ENCODE results near the gene TOMM40L. TPM values are rescaled to one million over a fixed set of nuclear protein-coding genes. Genes with fewer than 3 reads are reported as not detected.

The TOMM40L gene
- total RNA-seq, 1 donor: 6.5 TPM

GRCh38 chr1:161229896-161230295 lies 4.0 kb downstream of the TOMM40L start:
- Histone ChIP-seq H3K27ac (ENCODE audit: low read depth, low read length) (no peak overlapping the region), H3K9me3 (ENCODE audit: low read depth, low read length) (no peaks in the 10 kb centered on the region), H4K20me1 (ENCODE audit: insufficient read depth, low read length) (no peaks in the 10 kb centered on the region), H2AFZ (ENCODE audit: low read length) (no peak overlapping the region), H3K36me3 (ENCODE audit: insufficient read depth, low read length) (peaks cover 21% of the 10 kb centered on the region), H3K4me1 (ENCODE audit: insufficient read depth, low read length) (peaks cover 17% of the 10 kb centered on the region), H3K4me3 (ENCODE audit: insufficient read depth, low read length) (no peak overlapping the region), H3K79me2 (ENCODE audit: insufficient read depth, low read length) (peaks cover 12% of the 10 kb centered on the region), H3K4me2 (ENCODE audit: insufficient read depth, low read length) (no peak overlapping the region), H3K27me3 (ENCODE audit: insufficient read depth, low read length) (no peaks in the 10 kb centered on the region)
- DNase-seq (ENCODE audit: insufficient read length, low spot score, missing footprints): no peak
- peak; percentile 5 for TF ChIP-seq CTCF (IDR thresholded peaks at IDR 0.05; ENCODE audit: extremely low read depth, low read depth, low read length)

DNA sequence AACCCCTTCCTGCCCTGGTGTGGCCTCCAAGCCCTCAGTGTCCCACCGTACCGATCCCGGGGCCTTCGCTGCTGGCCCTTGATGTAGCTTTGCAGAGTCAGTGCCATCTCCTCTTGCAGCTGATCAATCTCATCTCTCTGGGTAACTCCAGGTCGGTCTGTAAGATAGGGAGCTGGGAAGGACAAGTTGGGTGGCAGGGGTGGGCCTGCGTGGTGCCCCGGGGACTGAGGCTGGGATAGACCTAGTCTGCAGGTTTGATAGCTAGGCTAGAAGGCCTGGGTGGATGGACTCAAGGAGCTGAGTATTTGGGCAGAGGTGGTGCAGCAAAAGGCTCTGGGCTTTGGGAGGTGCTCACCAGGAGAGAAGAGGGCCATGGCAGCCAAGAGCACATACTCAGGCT lies 4.9 kb downstream of the TOMM40L start:
- TF ChIP-seq CTCF (IDR thresholded peaks at IDR 0.05; ENCODE audit: extremely low read depth, low read depth, low read length): no peak
- no peak overlapping the region for H2AFZ ChIP-seq (ENCODE audit: low read length)
- DNase-seq (ENCODE audit: insufficient read length, low spot score, missing footprints): no peak
- H3K27ac ChIP-seq (ENCODE audit: low read depth, low read length): no peak overlapping the region
- H3K36me3 ChIP-seq (ENCODE audit: insufficient read depth, low read length): peaks cover 21% of the 10 kb centered on the region
- no peaks in the 10 kb centered on the region for H3K9me3 ChIP-seq (ENCODE audit: low read depth, low read length)
- no peaks in the 10 kb centered on the region for H4K20me1 ChIP-seq (ENCODE audit: insufficient read depth, low read length)
- H3K27me3 ChIP-seq (ENCODE audit: insufficient read depth, low read length): no peaks in the 10 kb centered on the region
- H3K79me2 ChIP-seq (ENCODE audit: insufficient read depth, low read length): peaks cover 12% of the 10 kb centered on the region
- no peak overlapping the region for H3K4me2 ChIP-seq (ENCODE audit: insufficient read depth, low read length)
- H3K4me3 ChIP-seq (ENCODE audit: insufficient read depth, low read length): no peak overlapping the region
- peaks cover 12% of the 10 kb centered on the region for H3K4me1 ChIP-seq (ENCODE audit: insufficient read depth, low read length)

DNA sequence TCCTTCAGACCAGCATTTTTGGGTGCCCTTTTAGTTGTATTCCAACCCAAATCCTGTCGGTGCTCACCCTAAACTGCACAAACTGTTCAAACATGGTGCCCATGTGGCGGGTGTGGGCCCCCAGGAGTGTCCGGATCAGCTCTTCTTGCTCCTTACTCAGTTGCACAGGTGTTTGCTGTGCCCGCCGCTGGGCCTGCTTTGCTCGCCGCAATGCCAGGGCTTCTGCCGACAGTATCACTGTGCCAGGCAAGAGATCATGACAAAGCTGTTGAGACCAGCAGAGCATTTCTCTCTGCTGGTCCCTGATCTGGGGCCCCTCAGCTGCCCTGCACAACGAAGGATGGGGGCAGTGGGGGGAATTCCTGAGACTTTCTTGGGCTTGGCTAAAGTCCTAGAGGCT lies 7.2 kb downstream of the TOMM40L start:
- H3K4me2 ChIP-seq (ENCODE audit: insufficient read depth, low read length): no peak overlapping the region
- no peaks in the 10 kb centered on the region for H3K27me3 ChIP-seq (ENCODE audit: insufficient read depth, low read length)
- H4K20me1 ChIP-seq (ENCODE audit: insufficient read depth, low read length): no peaks in the 10 kb centered on the region
- H3K4me1 ChIP-seq (ENCODE audit: insufficient read depth, low read length): no peaks in the 10 kb centered on the region
- H3K79me2 ChIP-seq (ENCODE audit: insufficient read depth, low read length): no peaks in the 10 kb centered on the region
- H3K36me3 ChIP-seq (ENCODE audit: insufficient read depth, low read length): peaks cover 20% of the 10 kb centered on the region
- no peak overlapping the region for H3K27ac ChIP-seq (ENCODE audit: low read depth, low read length)
- no peak for DNase-seq (ENCODE audit: insufficient read length, low spot score, missing footprints)
- H3K4me3 ChIP-seq (ENCODE audit: insufficient read depth, low read length): no peak overlapping the region
- no peaks in the 10 kb centered on the region for H3K9me3 ChIP-seq (ENCODE audit: low read depth, low read length)
- H2AFZ ChIP-seq (ENCODE audit: low read length): no peak overlapping the region
- TF ChIP-seq CTCF (IDR thresholded peaks at IDR 0.05; ENCODE audit: extremely low read depth, low read depth, low read length): no peak

- Histone ChIP-seq H3K36me3 (ENCODE audit: insufficient read depth, low read length) (no peaks in the 10 kb centered on the region), H4K20me1 (ENCODE audit: insufficient read depth, low read length) (no peaks in the 10 kb centered on the region), H3K4me2 (ENCODE audit: insufficient read depth, low read length) (no peak overlapping the region), H3K79me2 (ENCODE audit: insufficient read depth, low read length) (no peaks in the 10 kb centered on the region), H3K27ac (ENCODE audit: low read depth, low read length) (no peak overlapping the region), H3K9me3 (ENCODE audit: low read depth, low read length) (no peaks in the 10 kb centered on the region), H2AFZ (ENCODE audit: low read length) (no peak overlapping the region), H3K4me3 (ENCODE audit: insufficient read depth, low read length) (no peak overlapping the region), H3K4me1 (ENCODE audit: insufficient read depth, low read length) (no peaks in the 10 kb centered on the region), H3K27me3 (ENCODE audit: insufficient read depth, low read length) (peaks cover 2% of the 10 kb centered on the region)
- TF ChIP-seq CTCF (IDR thresholded peaks at IDR 0.05; ENCODE audit: extremely low read depth, low read depth, low read length): no peak
- DNase-seq (ENCODE audit: insufficient read length, low spot score, missing footprints): peak; percentile 60
Measured at GRCh38 chr1:161235957-161236775, 10.3 kb downstream of the TOMM40L start.
